K562 (cell line): ENCODE measurements around the gene RUNX1. TPM values are rescaled to one million over a fixed set of nuclear protein-coding genes. Genes with fewer than 3 reads are reported as not detected.

ENCODE experiments used
- AFF1 ChIP-seq, 2 experiments: fragments of 450-650 bp; IDR thresholded peaks; 2 replicates each; pipeline ENCODE4 v1.6.1; 2018; ENCODE audit warnings: mild to moderate bottlenecking in 2 of 2, low read depth in 1 of 2; ENCODE audit not compliant: partially characterized antibody in 2 of 2
- ASH1L ChIP-seq: fragments of 450-650 bp; IDR thresholded peaks from 2 replicates; pipeline ENCODE4 v1.6.1; 2018; ENCODE audit warnings: borderline replicate concordance, mild to moderate bottlenecking, low read depth; ENCODE audit not compliant: partially characterized antibody
- CBX1 ChIP-seq: sonication (generic); IDR thresholded peaks from 2 replicates; pipeline ENCODE4 v1.6.1; 2016; ENCODE audit warnings: antibody characterized with exemption, low read depth, mild to moderate bottlenecking
- CLOCK ChIP-seq: fragments of 250-450 bp; sonication (Bioruptor Pico); IDR thresholded peaks from 2 replicates; pipeline ENCODE4 v1.4.0; 2020; ENCODE audit warnings: mild to moderate bottlenecking, moderate library complexity, borderline replicate concordance
- DEAF1 ChIP-seq: fragments of 450-650 bp; formaldehyde crosslinking; IDR thresholded peaks from 2 replicates; pipeline ENCODE4 v1.4.0; 2020; ENCODE audit warnings: mild to moderate bottlenecking, moderate library complexity
- DNMT1 ChIP-seq: fragments of 450-650 bp; IDR thresholded peaks from 2 replicates; pipeline ENCODE4 v1.6.1; 2016; ENCODE audit warnings: antibody characterized with exemption, mild to moderate bottlenecking
- EHMT2 ChIP-seq: fragments of 450-650 bp; IDR thresholded peaks from 2 replicates; pipeline ENCODE4 v1.6.1; 2018; ENCODE audit warnings: antibody characterized with exemption
- FOXP1 ChIP-seq: sonication (generic); formaldehyde crosslinking; IDR thresholded peaks from 2 replicates; pipeline ENCODE4 v1.8.0; 2022; ENCODE audit warnings: mild to moderate bottlenecking, missing genetic modification reagents
- MEIS2 ChIP-seq: fragments of 450-650 bp; IDR thresholded peaks from 2 replicates; pipeline ENCODE4 v1.6.1; 2014; ENCODE audit warnings: mild to moderate bottlenecking; ENCODE audit not compliant: partially characterized antibody
- NCOA6 ChIP-seq: fragments of 450-650 bp; IDR thresholded peaks from 2 replicates; pipeline ENCODE4 v1.6.1; 2017; ENCODE audit warnings: mild to moderate bottlenecking
- NEUROD1 ChIP-seq: fragments of 150-350 bp; IDR thresholded peaks from 2 replicates; pipeline ENCODE4 v1.6.1; 2014; ENCODE audit warnings: borderline replicate concordance, low read length, low read depth; ENCODE audit not compliant: partially characterized antibody
- NR2F6 ChIP-seq: fragments of 450-650 bp; formaldehyde crosslinking; IDR thresholded peaks from 2 replicates; pipeline ENCODE4 v1.4.0; 2020; ENCODE audit warnings: mild to moderate bottlenecking
- RAD21 ChIP-seq, 2 experiments: fragments of 250-450 bp in 1 of 2; fragments of 450-650 bp in 1 of 2; sonication (Bioruptor Pico) in 1 of 2; formaldehyde crosslinking in 1 of 2; IDR thresholded peaks in 1 of 2; conservative IDR thresholded peaks in 1 of 2; 2 replicates each; pipeline versions ENCODE4 v1.4.0 to v1.8.0; 2020 to 2022; ENCODE audit warnings: mild to moderate bottlenecking in 2 of 2, moderate library complexity in 1 of 2
- SMARCC2 ChIP-seq: fragments of 450-650 bp; IDR thresholded peaks from 2 replicates; pipeline ENCODE4 v1.6.1; 2017; ENCODE audit warnings: antibody characterized with exemption, moderate library complexity, mild to moderate bottlenecking, low read depth
- SMC3 ChIP-seq: conservative IDR thresholded peaks from 2 replicates; pipeline ENCODE4 v1.6.1; 2011; ENCODE audit warnings: low read depth, low read length, improper control_type of control experiment; ENCODE audit not compliant: insufficient read depth
- SRSF9 ChIP-seq: fragments of 200-400 bp; formaldehyde crosslinking; IDR thresholded peaks from 2 replicates; pipeline ENCODE4 v1.6.1; 2017; ENCODE audit warnings: low read depth, low read length, borderline replicate concordance
- ZC3H11A ChIP-seq: IDR thresholded peaks from 2 replicates; pipeline ENCODE4 v1.6.1; 2012; ENCODE audit warnings: low read depth, low read length, improper control_type of control experiment
- ZNF589 ChIP-seq: fragments of 200-800 bp; sonication (Bioruptor generic); IDR thresholded peaks from 2 replicates; pipeline ENCODE4 v1.6.1; 2016; ENCODE audit warnings: low read depth, missing genetic modification characterization, missing compliant biosample characterization
- polyA plus RNA-seq, 8 experiments: library from polyadenylated mRNA; depleted of rRNA in 4 of 8; stranded (reverse) in 5 of 8; unstranded in 3 of 8; fragments of >200 nt; fragmentation: Nextera tagmentation in 2 of 8; fragmentation: Illumina TruSeq in 1 of 8; extraction: Ambion mirVana in 2 of 8; extraction: Trizol in 1 of 8; gene quantifications; 2 replicates each; pipeline versions ENCODE4 v1.2.1 to v1.2.3, GENCODE V29; 2011 to 2014; ENCODE audit warnings: inconsistent platforms in 1 of 8, missing spikeins in 1 of 8
- total RNA-seq, 7 experiments: library from RNA; depleted of rRNA in 6 of 7; stranded (reverse); fragments of >200 nt in 6 of 7; fragmentation: Illumina TruSeq in 2 of 7; extraction: Trizol in 2 of 7; gene quantifications; 2 replicates each; pipeline versions ENCODE4 v1.2.1 to v1.2.3, GENCODE V29; 2011 to 2021; ENCODE audit warnings: low replicate concordance in 1 of 7

The RUNX1 gene
- total and polyA plus RNA-seq, 9 of the 15 experiments (the other 6 are each of a cell fraction or from before 2014, with no cell fraction given): 2.2 to 68.6 (median 17.8) TPM

- TF ChIP-seq DEAF1 (no peak), CBX1 (no peak), NCOA6 (no peak), SMC3 (no peak), FOXP1 (no peak), EHMT2 (no peak), ZNF589 (CRISPR knock-in tag) (peak; percentile 56; the same call in 1 of the 2 replicates), SRSF9 (no peak), ASH1L (no peak), SMARCC2 (peak; percentile 68), MEIS2 (no peak), CLOCK (no peak), NR2F6 (CRISPR knock-in tag) (no peak), AFF1 (IDR thresholded peaks at IDR 0.05; ENCODE audit: low read depth in 1 of 2, partially characterized antibody in 2 of 2) (peak; percentile 18 to 76), NEUROD1 (peak; percentile 66), DNMT1 (no peak), RAD21 (CRISPR knock-in tag; conservative IDR thresholded peaks at IDR 0.05 in 1 of 2, IDR thresholded peaks at IDR 0.05 in 1 of 2) (no peak; a peak in 1 of 4 replicates), ZC3H11A (no peak)
Observed at GRCh38 chr21:34887725-34888568, 161.2 kb downstream of the RUNX1 start (continued).
